ENCODE data around the gene PPT2. TPM values are rescaled to one million over a fixed set of nuclear protein-coding genes. Genes with fewer than 3 reads are reported as not detected.

PPT2 gene
- total RNA-seq, 2 donors from 2014 or later = 18.4 to 21.0 TPM

DNA sequence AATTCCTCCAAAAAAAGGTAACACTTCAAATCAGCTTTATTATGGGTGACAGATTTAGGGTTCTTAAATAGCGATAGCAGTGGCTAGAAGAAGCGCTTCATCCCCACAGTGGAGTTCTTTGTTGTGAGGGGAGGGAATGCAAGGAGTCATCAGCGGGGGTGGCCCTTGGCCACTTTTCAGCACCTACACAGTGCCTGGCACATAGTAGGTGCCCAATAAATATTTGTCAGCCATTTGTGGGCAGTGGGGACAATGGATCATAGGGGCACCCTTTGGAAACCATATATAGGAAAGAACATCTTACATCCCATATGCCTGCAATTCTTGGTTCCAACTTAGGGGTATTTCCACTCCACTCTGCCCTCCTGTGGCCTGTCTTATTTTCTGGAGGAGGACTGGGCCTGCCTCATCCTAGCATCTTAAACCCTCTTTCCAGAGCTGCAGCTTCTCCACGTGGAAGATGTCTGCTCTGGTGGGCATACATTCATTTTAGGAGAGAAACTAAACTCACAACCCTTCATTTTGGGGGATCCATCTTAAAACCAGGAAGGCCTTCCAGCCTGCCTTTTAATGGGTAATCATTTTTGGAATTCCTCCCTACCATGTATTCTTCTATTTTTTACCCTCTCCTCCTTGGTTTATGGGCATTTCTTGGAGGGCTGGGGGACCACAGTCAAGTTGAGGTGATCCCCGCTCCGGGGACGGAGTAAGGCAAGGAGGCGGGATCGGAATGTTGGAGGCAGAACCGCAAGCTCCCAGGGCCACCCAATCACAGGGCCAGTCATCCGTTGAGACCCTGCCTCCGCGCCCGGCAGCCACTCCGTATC is 41.1 kb downstream of the PPT2 start:
- Histone ChIP-seq H3K9ac (ENCODE audit: low read depth in 2 of 2, low read length in 2 of 2) (peak overlapping the region; percentile 68 to 88), H3K36me3 (no peaks in the 10 kb centered on the region), H3K4me3 (peak overlapping the region; percentile 18), H3K27me3 (no peaks in the 10 kb centered on the region), H3K27ac (peak overlapping the region; percentile 84), H3K9me3 (no peaks in the 10 kb centered on the region), H3K4me1 (peaks cover 2% of the 10 kb centered on the region)
- TF ChIP-seq, protein P1, sequence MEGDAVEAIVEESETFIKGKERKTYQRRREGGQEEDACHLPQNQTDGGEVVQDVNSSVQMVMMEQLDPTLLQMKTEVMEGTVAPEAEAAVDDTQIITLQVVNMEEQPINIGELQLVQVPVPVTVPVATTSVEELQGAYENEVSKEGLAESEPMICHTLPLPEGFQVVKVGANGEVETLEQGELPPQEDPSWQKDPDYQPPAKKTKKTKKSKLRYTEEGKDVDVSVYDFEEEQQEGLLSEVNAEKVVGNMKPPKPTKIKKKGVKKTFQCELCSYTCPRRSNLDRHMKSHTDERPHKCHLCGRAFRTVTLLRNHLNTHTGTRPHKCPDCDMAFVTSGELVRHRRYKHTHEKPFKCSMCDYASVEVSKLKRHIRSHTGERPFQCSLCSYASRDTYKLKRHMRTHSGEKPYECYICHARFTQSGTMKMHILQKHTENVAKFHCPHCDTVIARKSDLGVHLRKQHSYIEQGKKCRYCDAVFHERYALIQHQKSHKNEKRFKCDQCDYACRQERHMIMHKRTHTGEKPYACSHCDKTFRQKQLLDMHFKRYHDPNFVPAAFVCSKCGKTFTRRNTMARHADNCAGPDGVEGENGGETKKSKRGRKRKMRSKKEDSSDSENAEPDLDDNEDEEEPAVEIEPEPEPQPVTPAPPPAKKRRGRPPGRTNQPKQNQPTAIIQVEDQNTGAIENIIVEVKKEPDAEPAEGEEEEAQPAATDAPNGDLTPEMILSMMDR (IDR thresholded peaks at IDR 0.05) = no peak
- intact Hi-C loops (cut with DNase I) = no loop called here
- peak; percentile 60 for DNase-seq

DNA sequence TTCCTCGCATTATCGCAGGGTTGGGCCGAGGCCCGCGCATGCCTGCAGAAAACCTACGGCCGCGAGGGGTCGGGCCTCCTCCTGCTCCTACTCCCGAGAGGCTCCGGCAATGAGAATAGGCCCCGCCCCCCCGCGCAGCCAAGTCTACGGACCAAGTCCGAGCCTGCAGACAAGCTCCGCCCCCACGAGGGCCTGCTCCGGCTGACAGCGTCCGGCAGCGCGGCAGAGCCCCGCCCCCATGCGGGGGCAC is 41.6 kb downstream of the PPT2 start:
- TF ChIP-seq, protein P1 (IDR thresholded peaks at IDR 0.05) = peak; percentile 55
- peak; percentile 100 for DNase-seq
- peak overlapping the region; percentile 99 for H3K27ac ChIP-seq
- H3K9me3 ChIP-seq = no peaks in the 10 kb centered on the region
- intact Hi-C loops (cut with DNase I) = no loop called here
- H3K9ac ChIP-seq (ENCODE audit: low read depth in 2 of 2, low read length in 2 of 2) = peak overlapping the region; percentile 99 to 100
- no peaks in the 10 kb centered on the region for H3K27me3 ChIP-seq
- peak overlapping the region; percentile 58 for H3K4me3 ChIP-seq
- peaks cover 2% of the 10 kb centered on the region for H3K4me1 ChIP-seq
- no peaks in the 10 kb centered on the region for H3K36me3 ChIP-seq

DNA sequence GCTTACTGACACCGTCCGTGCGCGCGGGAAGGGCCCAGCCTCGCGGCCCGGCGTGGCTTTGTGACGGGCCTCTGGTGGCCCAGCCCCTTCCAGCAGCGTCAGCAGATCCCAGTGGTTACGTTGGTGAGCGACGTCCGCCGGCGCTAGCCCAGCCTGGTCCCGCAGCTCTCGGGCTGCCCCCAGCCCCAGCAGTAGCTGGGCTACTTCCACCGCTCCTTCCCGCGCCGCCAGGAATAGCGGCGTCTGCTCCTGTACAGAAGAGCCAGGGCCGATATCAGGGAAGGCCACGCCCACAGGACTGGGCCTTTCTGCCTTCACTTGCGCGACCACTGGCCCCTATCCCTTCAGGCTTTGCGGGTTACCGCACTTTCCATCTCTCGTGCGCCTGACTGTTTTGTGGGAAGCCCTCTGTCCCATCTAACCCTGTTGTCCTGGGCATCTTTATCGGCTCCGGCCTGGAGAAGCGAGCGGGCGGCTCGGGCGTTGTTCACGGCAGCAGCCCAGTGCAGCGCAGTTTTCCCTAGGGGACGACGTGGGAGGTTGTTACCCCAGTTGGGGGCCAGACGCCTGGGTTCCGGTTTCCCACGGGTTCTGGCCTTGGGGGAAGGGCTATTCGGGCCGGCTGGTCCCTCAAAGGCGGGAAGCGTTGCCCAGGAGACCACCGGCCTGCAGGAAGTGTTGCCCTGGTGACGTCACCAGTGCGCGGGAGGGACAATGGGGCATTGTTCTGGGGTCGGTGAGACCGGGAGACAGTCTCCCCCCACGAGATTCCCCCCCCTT is 42.2 kb downstream of the PPT2 start:
- peaks cover 2% of the 10 kb centered on the region for H3K4me1 ChIP-seq
- H3K4me3 ChIP-seq = peak overlapping the region; percentile 58
- H3K27ac ChIP-seq = peak overlapping the region; percentile 99
- peak overlapping the region; percentile 99 to 100 for H3K9ac ChIP-seq (ENCODE audit: low read depth in 2 of 2, low read length in 2 of 2)
- DNase-seq = peak; percentile 89
- TF ChIP-seq, protein P1 (IDR thresholded peaks at IDR 0.05) = no peak
- no peaks in the 10 kb centered on the region for H3K27me3 ChIP-seq
- no peaks in the 10 kb centered on the region for H3K36me3 ChIP-seq
- no peaks in the 10 kb centered on the region for H3K9me3 ChIP-seq
- intact Hi-C loops (cut with DNase I) = no loop called here

DNA sequence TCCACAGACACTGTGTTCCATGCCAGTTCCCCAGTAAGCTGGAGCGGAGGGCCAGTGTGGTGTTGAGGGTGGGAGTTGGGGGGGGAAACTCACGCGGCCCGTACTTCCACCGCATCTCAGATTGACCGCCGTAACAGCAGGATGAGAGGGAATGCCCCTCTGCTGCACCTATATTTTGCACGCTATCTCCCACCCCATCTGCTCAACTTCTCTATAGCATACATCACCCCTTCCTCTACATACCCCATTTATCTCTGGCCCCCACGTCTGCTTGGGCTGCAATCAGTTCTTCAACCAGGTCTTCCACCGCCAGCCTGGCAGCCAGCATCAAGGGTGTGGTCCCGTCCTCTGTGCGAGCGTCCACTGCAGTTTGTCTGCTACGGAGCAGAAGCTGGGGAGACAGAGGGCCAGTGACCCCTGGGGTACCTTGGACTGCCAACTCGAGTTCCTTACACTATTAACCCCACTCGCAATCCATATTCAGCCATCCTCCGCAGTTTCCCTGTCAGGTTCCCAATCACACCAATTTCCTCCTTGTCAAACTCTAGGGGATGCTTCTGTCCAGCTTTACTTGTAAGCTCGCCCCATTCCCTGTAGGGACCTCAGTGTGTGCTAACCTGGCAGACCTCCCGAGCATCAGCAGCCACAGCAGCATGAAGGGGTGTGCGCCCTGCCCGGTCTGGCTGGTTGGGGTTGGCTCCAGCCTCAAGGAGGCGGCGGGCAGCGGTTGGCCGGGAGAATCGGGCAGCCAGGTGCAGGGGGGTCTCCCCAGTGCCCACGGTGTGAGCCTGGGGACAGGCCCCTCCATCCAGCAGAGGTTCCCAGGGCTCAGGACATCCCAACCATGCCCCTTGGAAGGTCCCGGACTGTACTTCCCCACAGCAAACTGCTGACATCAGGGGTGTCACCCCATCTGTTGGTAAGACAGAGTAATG is 43.0 kb downstream of the PPT2 start:
- TF ChIP-seq, protein P1 (IDR thresholded peaks at IDR 0.05) = no peak

DNA sequence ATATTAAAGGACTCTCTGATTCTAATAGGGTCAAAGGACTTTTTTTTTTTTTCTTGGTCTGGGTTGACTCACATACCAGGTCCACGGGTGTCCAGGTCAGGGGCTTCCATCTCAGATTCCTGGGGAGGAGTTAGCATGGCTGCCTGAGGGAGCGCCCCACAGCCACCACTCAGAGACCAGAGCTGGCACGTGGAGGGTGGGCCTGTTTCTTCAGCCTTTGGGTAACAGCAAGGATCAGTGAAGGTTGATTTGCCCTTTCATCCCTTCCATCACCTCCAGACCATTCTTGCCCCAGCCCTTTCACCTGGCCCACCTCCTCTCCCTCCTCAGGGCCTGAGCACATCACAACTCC is 44.4 kb downstream of the PPT2 start:
- Histone ChIP-seq H3K36me3 (no peaks in the 10 kb centered on the region), H3K4me3 (no peak overlapping the region), H3K9ac (ENCODE audit: low read depth in 2 of 2, low read length in 2 of 2) (no peak overlapping the region), H3K4me1 (peaks cover 2% of the 10 kb centered on the region), H3K9me3 (no peaks in the 10 kb centered on the region), H3K27ac (no peak overlapping the region), H3K27me3 (no peaks in the 10 kb centered on the region)
- no peak for DNase-seq
- intact Hi-C loops (cut with DNase I) = no loop called here
- TF ChIP-seq, protein P1 (IDR thresholded peaks at IDR 0.05) = no peak

More for the DNA sequence above, 43.0 kb downstream of the PPT2 start:
- Histone ChIP-seq H3K4me1 (peaks cover 2% of the 10 kb centered on the region), H3K9ac (ENCODE audit: low read depth in 2 of 2, low read length in 2 of 2) (peak overlapping the region; percentile 99 to 100), H3K36me3 (no peaks in the 10 kb centered on the region), H3K4me3 (peak overlapping the region; percentile 58), H3K9me3 (no peaks in the 10 kb centered on the region), H3K27me3 (no peaks in the 10 kb centered on the region), H3K27ac (peak overlapping the region; percentile 99)
- intact Hi-C loops (cut with DNase I) = no loop called here
- peak; percentile 47 for DNase-seq

Measured in colonic mucosa (tissue), 4 donors.